Stimulated activated effector memory CD8-positive, alpha-beta T cell treated with anti-CD3 and anti-CD28 coated beads, Interleukin-12 subunit alpha, Interleukin-12 subunit beta, amount 100 ng/mL, for 72 hours (primary cell): Measurements from ENCODE around the gene ZNF716.
"Not testable (repeated sequence)": the region's sequence is repeated elsewhere in the genome, so short reads cannot be mapped to it uniquely, and the experiment has no call there.

Experiments
- ATAC-seq: fragments of 150-1000 bp; cut with Tn5 transposase; 2 replicates; pipeline ENCODE4 v1.10.0; 2021
- DNase-seq, 2 donors: peaks; one replicate each; pipeline ENCODE4 v3.0.0; 2021 to 2022; ENCODE audit warnings: low spot score in 2 of 2
- H3K27ac Mint-ChIP-seq: one replicate; pipeline ENCODE4 v1.8.0; 2022; ENCODE audit warnings: mild to moderate bottlenecking, mixed read lengths
- H3K36me3 Mint-ChIP-seq: one replicate; pipeline ENCODE4 v1.8.0; 2022; ENCODE audit warnings: mild to moderate bottlenecking, mixed read lengths
- H3K4me1 Mint-ChIP-seq: one replicate; pipeline ENCODE4 v1.8.0; 2022; ENCODE audit warnings: mixed read lengths
- H3K4me3 Mint-ChIP-seq: one replicate; pipeline ENCODE4 v1.8.0; 2022; ENCODE audit warnings: mild to moderate bottlenecking, mixed read lengths
- H3K9me3 Mint-ChIP-seq: one replicate; pipeline ENCODE4 v1.8.0; 2022; ENCODE audit warnings: mixed read lengths

Gene ZNF716

GRCh38 chr7:57417736-57418135 lies 32.2 kb upstream of the ZNF716 start:
- H3K36me3 Mint-ChIP-seq, result no peaks in the 10 kb centered on the region
- ATAC-seq (no peak), DNase-seq (no peak)
- H3K4me3 Mint-ChIP-seq, result no peak overlapping the region
- H3K4me1 Mint-ChIP-seq, result no peaks in the 10 kb centered on the region
- peaks cover 10% of the 10 kb centered on the region for H3K9me3 Mint-ChIP-seq
- H3K27ac Mint-ChIP-seq, result no peak overlapping the region

- H3K36me3 Mint-ChIP-seq, result no peaks in the 10 kb centered on the region
- H3K27ac Mint-ChIP-seq, result no peak overlapping the region
- H3K9me3 Mint-ChIP-seq, result peaks cover 8% of the 10 kb centered on the region
- H3K4me1 Mint-ChIP-seq, result no peaks in the 10 kb centered on the region
- DNase-seq (no peak), ATAC-seq (no peak)
- H3K4me3 Mint-ChIP-seq, result no peak overlapping the region
Observed at GRCh38 chr7:57423768-57424167, 26.2 kb upstream of the ZNF716 start.

GRCh38 chr7:57424515-57425238 lies 25.3 kb upstream of the ZNF716 start:
- no peak for ATAC-seq
- no peaks in the 10 kb centered on the region for H3K36me3 Mint-ChIP-seq
- no peak for DNase-seq
- H3K4me3 Mint-ChIP-seq, result no peak overlapping the region
- H3K27ac Mint-ChIP-seq, result no peak overlapping the region
- H3K9me3 Mint-ChIP-seq, result peaks cover 12% of the 10 kb centered on the region
- no peaks in the 10 kb centered on the region for H3K4me1 Mint-ChIP-seq

- no peaks in the 10 kb centered on the region for H3K4me1 Mint-ChIP-seq
- H3K36me3 Mint-ChIP-seq, result no peaks in the 10 kb centered on the region
- H3K27ac Mint-ChIP-seq, result no peak overlapping the region
- DNase-seq, result no peak
- no peak for ATAC-seq
- H3K9me3 Mint-ChIP-seq, result peaks cover 14% of the 10 kb centered on the region
- no peak overlapping the region for H3K4me3 Mint-ChIP-seq
Observed at GRCh38 chr7:57425239-57425944, 24.6 kb upstream of the ZNF716 start.

- Mint-ChIP-seq H3K4me3 (no peak overlapping the region), H3K27ac (no peak overlapping the region), H3K9me3 (peaks cover 13% of the 10 kb centered on the region), H3K4me1 (no peaks in the 10 kb centered on the region), H3K36me3 (no peaks in the 10 kb centered on the region)
- ATAC-seq (no peak), DNase-seq (no peak)
Observed at GRCh38 chr7:57425969-57426628, 23.9 kb upstream of the ZNF716 start.

- peaks cover 10% of the 10 kb centered on the region for H3K9me3 Mint-ChIP-seq
- ATAC-seq (peak; percentile 11), DNase-seq (no peak)
- H3K4me1 Mint-ChIP-seq, result no peaks in the 10 kb centered on the region
- H3K36me3 Mint-ChIP-seq, result no peaks in the 10 kb centered on the region
- no peak overlapping the region for H3K4me3 Mint-ChIP-seq
- no peak overlapping the region for H3K27ac Mint-ChIP-seq
Observed at GRCh38 chr7:57426629-57427003, 23.4 kb upstream of the ZNF716 start.

- DNase-seq (no peak), ATAC-seq (peak; percentile 15)
- no peak overlapping the region for H3K27ac Mint-ChIP-seq
- no peak overlapping the region for H3K4me3 Mint-ChIP-seq
- no peaks in the 10 kb centered on the region for H3K36me3 Mint-ChIP-seq
- H3K9me3 Mint-ChIP-seq, result peaks cover 14% of the 10 kb centered on the region
- H3K4me1 Mint-ChIP-seq, result no peaks in the 10 kb centered on the region
Observed at GRCh38 chr7:57427146-57427545, 22.8 kb upstream of the ZNF716 start.

- H3K36me3 Mint-ChIP-seq, result no peaks in the 10 kb centered on the region
- ATAC-seq (no peak), DNase-seq (no peak)
- H3K4me3 Mint-ChIP-seq, result no peak overlapping the region
- H3K4me1 Mint-ChIP-seq, result no peaks in the 10 kb centered on the region
- peaks cover 15% of the 10 kb centered on the region for H3K9me3 Mint-ChIP-seq
- no peak overlapping the region for H3K27ac Mint-ChIP-seq
Observed at GRCh38 chr7:57427594-57427993, 22.4 kb upstream of the ZNF716 start.

GRCh38 chr7:57432583-57432982 lies 17.4 kb upstream of the ZNF716 start:
- no peaks in the 10 kb centered on the region for H3K36me3 Mint-ChIP-seq
- no peaks in the 10 kb centered on the region for H3K4me1 Mint-ChIP-seq
- ATAC-seq, result no peak
- no peak for DNase-seq
- H3K27ac Mint-ChIP-seq, result no peak overlapping the region
- no peak overlapping the region for H3K4me3 Mint-ChIP-seq
- peaks cover 14% of the 10 kb centered on the region for H3K9me3 Mint-ChIP-seq

- ATAC-seq (no peak), DNase-seq (no peak)
- no peaks in the 10 kb centered on the region for H3K36me3 Mint-ChIP-seq
- H3K4me1 Mint-ChIP-seq, result no peaks in the 10 kb centered on the region
- peaks cover 15% of the 10 kb centered on the region for H3K9me3 Mint-ChIP-seq
- H3K27ac Mint-ChIP-seq, result no peak overlapping the region
- H3K4me3 Mint-ChIP-seq, result no peak overlapping the region
Observed at GRCh38 chr7:57437581-57437980, 12.4 kb upstream of the ZNF716 start.

GRCh38 chr7:57438244-57438643 lies 11.7 kb upstream of the ZNF716 start:
- no peak for ATAC-seq
- peaks cover 17% of the 10 kb centered on the region for H3K9me3 Mint-ChIP-seq
- H3K4me3 Mint-ChIP-seq, result no peak overlapping the region

GRCh38 chr7:57443567-57443966 lies 6.4 kb upstream of the ZNF716 start:
- Mint-ChIP-seq H3K4me1 (no peaks in the 10 kb centered on the region), H3K36me3 (no peaks in the 10 kb centered on the region), H3K27ac (no peak overlapping the region), H3K4me3 (no peak overlapping the region), H3K9me3 (peaks cover 18% of the 10 kb centered on the region)
- DNase-seq (no peak), ATAC-seq (no peak)

More at GRCh38 chr7:57438244-57438643, 11.7 kb upstream of the ZNF716 start:
- no peak for DNase-seq
- Mint-ChIP-seq H3K4me1 (no peaks in the 10 kb centered on the region), H3K36me3 (no peaks in the 10 kb centered on the region), H3K27ac (no peak overlapping the region)

GRCh38 chr7:57469186-57469828 lies 19.3 kb downstream of the ZNF716 start:
- not testable (repeated sequence) for H3K4me3 Mint-ChIP-seq, ATAC-seq

GRCh38 chr7:57480304-57480703 lies 30.3 kb downstream of the ZNF716 start:
- not testable (repeated sequence) for DNase-seq, H3K36me3 Mint-ChIP-seq, ATAC-seq

More at GRCh38 chr7:57469186-57469828, 19.3 kb downstream of the ZNF716 start:
- H3K4me1 Mint-ChIP-seq, H3K36me3 Mint-ChIP-seq, H3K27ac Mint-ChIP-seq, DNase-seq: not testable (repeated sequence)
- peaks cover 27% of the 10 kb centered on the region for H3K9me3 Mint-ChIP-seq

GRCh38 chr7:57485022-57485421 lies 35.0 kb downstream of the ZNF716 start:
- not testable (repeated sequence) for H3K4me3 Mint-ChIP-seq, DNase-seq, H3K36me3 Mint-ChIP-seq, H3K4me1 Mint-ChIP-seq, H3K27ac Mint-ChIP-seq, H3K9me3 Mint-ChIP-seq, ATAC-seq

More at GRCh38 chr7:57480304-57480703, 30.3 kb downstream of the ZNF716 start:
- not testable (repeated sequence) for H3K27ac Mint-ChIP-seq, H3K4me1 Mint-ChIP-seq, H3K4me3 Mint-ChIP-seq, H3K9me3 Mint-ChIP-seq
